Mesendoderm (in vitro differentiated cells): Measurements from ENCODE around the gene PREX1. TPM values are rescaled to one million over a fixed set of nuclear protein-coding genes. Genes with fewer than 3 reads are reported as not detected.
"Not testable (repeated sequence)": the region's sequence is repeated elsewhere in the genome, so short reads cannot be mapped to it uniquely, and the experiment has no call there.

Experiments used
- DNase-seq: peaks from one replicate; pipeline ENCODE4 v3.0.0; 2013
- H2AK5ac ChIP-seq: 2 replicates; pipeline ENCODE4 v1.6.1; 2013; ENCODE audit warnings: low read length, inconsistent platforms
- H2BK120ac ChIP-seq: 2 replicates; pipeline ENCODE4 v1.6.1; 2013; ENCODE audit warnings: low read depth, mild to moderate bottlenecking, low read length, moderate library complexity, mixed read lengths
- H2BK15ac ChIP-seq: replicated peaks from 2 replicates; pipeline ENCODE4 v1.6.1; 2013; ENCODE audit warnings: low read depth, mild to moderate bottlenecking, moderate library complexity
- H2BK5ac ChIP-seq: 2 replicates; pipeline ENCODE4 v1.6.1; 2013; ENCODE audit warnings: low read length, inconsistent platforms
- H3K18ac ChIP-seq: 2 replicates; pipeline ENCODE4 v1.6.1; 2013; ENCODE audit warnings: mild to moderate bottlenecking, low read length, mixed read lengths
- H3K23ac ChIP-seq: one replicate; pipeline ENCODE4 v1.6.1; 2013; ENCODE audit warnings: low read length
- H3K27ac ChIP-seq: 2 replicates; pipeline ENCODE4 v1.5.1; 2013; ENCODE audit warnings: low read depth, mild to moderate bottlenecking, inconsistent platforms, low read length, moderate library complexity
- H3K27me3 ChIP-seq: 2 replicates; pipeline ENCODE4 v1.6.1; 2013; ENCODE audit warnings: low read length, control low read depth, mild to moderate bottlenecking, inconsistent platforms; ENCODE audit not compliant: insufficient read depth, poor library complexity
- H3K36me3 ChIP-seq: 2 replicates; pipeline ENCODE4 v1.6.1; 2013; ENCODE audit warnings: low read length, inconsistent platforms; ENCODE audit not compliant: control insufficient read depth, insufficient read depth
- H3K4ac ChIP-seq: one replicate; pipeline ENCODE4 v1.6.1; 2013; ENCODE audit warnings: low read depth, mild to moderate bottlenecking, low read length, moderate library complexity
- H3K4me1 ChIP-seq: 2 replicates; pipeline ENCODE4 v1.6.1; 2013; ENCODE audit warnings: low read depth, low read length, inconsistent platforms; ENCODE audit not compliant: control insufficient read depth
- H3K4me2 ChIP-seq: 2 replicates; pipeline ENCODE4 v1.6.1; 2013; ENCODE audit warnings: low read length
- H3K4me3 ChIP-seq: 2 replicates; pipeline ENCODE4 v1.5.1; 2013; ENCODE audit warnings: mild to moderate bottlenecking, low read length
- H3K56ac ChIP-seq: one replicate; pipeline ENCODE4 v1.6.1; 2013; ENCODE audit warnings: low read length
- H3K79me1 ChIP-seq: 2 replicates; pipeline ENCODE4 v1.6.1; 2013; ENCODE audit warnings: low read length, inconsistent platforms
- H3K79me2 ChIP-seq: 2 replicates; pipeline ENCODE4 v1.6.1; 2013; ENCODE audit warnings: mild to moderate bottlenecking, low read length; ENCODE audit not compliant: control insufficient read depth, insufficient read depth
- H3K9ac ChIP-seq: 2 replicates; pipeline ENCODE4 v1.6.1; 2013; ENCODE audit warnings: low read length, inconsistent platforms
- H4K5ac ChIP-seq: one replicate; pipeline ENCODE4 v1.6.1; 2013; ENCODE audit warnings: low read length
- H4K8ac ChIP-seq: one replicate; pipeline ENCODE4 v1.6.1; 2013; ENCODE audit warnings: low read depth, mild to moderate bottlenecking, control low read depth, low read length, moderate library complexity
- WGBS: extraction: QIAGEN DNeasy Blood & Tissue Kit; methylation state at CpG from one replicate; pipeline ENCODE4 v1.1.7; 2013; ENCODE audit warnings: low lambda C conversion rate, missing lambda C conversion rate; ENCODE audit not compliant: insufficient coverage; ENCODE audit errors: extremely low coverage; 5-methylcytosine and 5-hydroxymethylcytosine counted together
- polyA plus RNA-seq, 2 experiments: library from polyadenylated mRNA; stranded (reverse); fragments of 200-250 nt; gene quantifications; one replicate each; pipeline ENCODE4 v1.2.3, GENCODE V29; 2013

The PREX1 gene
- polyA plus RNA-seq (2013, experiment 1 of 2) = 20.7 TPM
- polyA plus RNA-seq (2013, experiment 2 of 2) = 19.7 TPM

GRCh38 chr20:48827855-48828733, at the start of gene PREX1:
TSS of gene PREX1 (minus strand) at chr20:48827999. CDS start at chr20:48827860, 139 bp downstream.
- H3K9ac ChIP-seq = peak within 1 kb of the TSS; percentile 93
- H3K4me2 ChIP-seq = peak within 1 kb of the TSS; percentile 61
- no peak within 1 kb of the TSS for H4K8ac ChIP-seq
- peaks cover 12% of the 10 kb centered on the region for H3K4me1 ChIP-seq
- H2BK15ac ChIP-seq = no peak within 1 kb of the TSS
- peak within 1 kb of the TSS; percentile 83 for H2BK5ac ChIP-seq
- no peaks in the 10 kb centered on the region for H3K27me3 ChIP-seq
- H3K4ac ChIP-seq = peak within 1 kb of the TSS; percentile 95
- peak within 1 kb of the TSS; percentile 85 for H3K4me3 ChIP-seq
- H3K79me2 ChIP-seq = peaks cover 35% of the 10 kb centered on the region
- no CpG with 5 or more reads among the region's 128 CpGs for WGBS
- H4K5ac ChIP-seq = no peak within 1 kb of the TSS
- H3K18ac ChIP-seq = peak within 1 kb of the TSS; percentile 97
- peaks cover 12% of the 10 kb centered on the region for H3K79me1 ChIP-seq
- peak within 1 kb of the TSS; percentile 82 for H3K27ac ChIP-seq
- DNase-seq = peak; percentile 91
- H2AK5ac ChIP-seq = peak within 1 kb of the TSS; percentile 33
- peak within 1 kb of the TSS; percentile 96 for H3K56ac ChIP-seq
- peak within 1 kb of the TSS; percentile 48 for H2BK120ac ChIP-seq
- peak within 1 kb of the TSS; percentile 72 for H3K23ac ChIP-seq
- H3K36me3 ChIP-seq = peaks cover 1% of the 10 kb centered on the region

- Histone ChIP-seq H3K4ac (no peak overlapping the region), H3K23ac (no peak overlapping the region), H3K9ac (no peak overlapping the region), H3K18ac (no peak overlapping the region), H3K4me1 (peaks cover 7% of the 10 kb centered on the region), H3K79me2 (no peaks in the 10 kb centered on the region), H2BK15ac (no peak overlapping the region), H3K36me3 (no peaks in the 10 kb centered on the region), H4K5ac (no peak overlapping the region), H3K27me3 (no peaks in the 10 kb centered on the region), H2BK120ac (no peak overlapping the region), H3K4me3 (no peak overlapping the region), H3K56ac (no peak overlapping the region), H2BK5ac (no peak overlapping the region), H3K4me2 (no peak overlapping the region), H2AK5ac (no peak overlapping the region), H3K79me1 (no peaks in the 10 kb centered on the region), H4K8ac (no peak overlapping the region), H3K27ac (no peak overlapping the region)
- DNase-seq = no peak
- no CpG with 5 or more reads among the region's 2 CpGs for WGBS
These were observed 49.5 kb upstream of the PREX1 start for GRCh38 chr20:48877304-48877703.

DNA sequence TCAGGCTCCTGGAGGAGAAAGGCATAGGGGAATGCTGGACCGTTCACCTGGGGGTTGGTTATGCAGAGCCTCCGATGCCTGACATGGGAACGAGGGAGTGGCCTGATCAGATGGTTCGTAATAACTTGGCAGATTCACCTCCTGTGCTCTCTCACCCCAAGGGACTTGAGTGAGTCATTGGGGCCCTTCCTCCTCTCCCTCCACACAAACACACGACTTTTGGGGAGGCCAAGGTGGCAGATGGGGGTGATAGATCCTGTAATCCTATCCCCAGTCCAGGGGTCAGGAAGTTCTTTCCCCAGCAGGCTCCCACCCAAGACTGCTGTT, 48.1 kb upstream of the PREX1 start:
- H3K4me2 ChIP-seq = no peak overlapping the region
- H2BK15ac ChIP-seq = no peak overlapping the region
- H3K79me2 ChIP-seq = no peaks in the 10 kb centered on the region
- H3K9ac ChIP-seq = no peak overlapping the region
- peak overlapping the region; percentile 37 for H3K56ac ChIP-seq
- no CpG with 5 or more reads among the region's 5 CpGs for WGBS
- no peaks in the 10 kb centered on the region for H3K79me1 ChIP-seq
- no peak overlapping the region for H3K4me3 ChIP-seq
- H2BK120ac ChIP-seq = no peak overlapping the region
- H3K4ac ChIP-seq = no peak overlapping the region
- peaks cover 7% of the 10 kb centered on the region for H3K4me1 ChIP-seq
- no peak overlapping the region for H2AK5ac ChIP-seq
- peak overlapping the region; percentile 52 for H2BK5ac ChIP-seq
- H3K27me3 ChIP-seq = no peaks in the 10 kb centered on the region
- no peak overlapping the region for H3K23ac ChIP-seq
- DNase-seq = no peak
- no peaks in the 10 kb centered on the region for H3K36me3 ChIP-seq
- peak overlapping the region; percentile 6 for H3K18ac ChIP-seq
- no peak overlapping the region for H4K5ac ChIP-seq
- H3K27ac ChIP-seq = no peak overlapping the region
- H4K8ac ChIP-seq = no peak overlapping the region

- Histone ChIP-seq H3K9ac (no peak overlapping the region), H3K79me1 (no peaks in the 10 kb centered on the region), H3K18ac (no peak overlapping the region), H3K4me3 (no peak overlapping the region), H3K79me2 (no peaks in the 10 kb centered on the region), H2BK120ac (no peak overlapping the region), H3K4ac (no peak overlapping the region), H3K56ac (no peak overlapping the region), H2BK15ac (no peak overlapping the region), H2BK5ac (no peak overlapping the region), H3K36me3 (no peaks in the 10 kb centered on the region), H2AK5ac (peak overlapping the region; percentile 62), H3K27me3 (no peaks in the 10 kb centered on the region), H3K23ac (no peak overlapping the region), H3K27ac (no peak overlapping the region), H3K4me1 (peaks cover 7% of the 10 kb centered on the region), H4K5ac (no peak overlapping the region), H4K8ac (no peak overlapping the region), H3K4me2 (no peak overlapping the region)
- no peak for DNase-seq
- WGBS = no CpG with 5 or more reads among the region's 17 CpGs
These were observed 47.6 kb upstream of the PREX1 start for GRCh38 chr20:48875233-48875913.

GRCh38 chr20:48869442-48869841, 41.6 kb upstream of the PREX1 start:
- not testable (repeated sequence) for H3K9ac ChIP-seq, H3K4ac ChIP-seq, H3K79me1 ChIP-seq, H3K27ac ChIP-seq, H2AK5ac ChIP-seq, H3K18ac ChIP-seq, H3K4me3 ChIP-seq, H3K36me3 ChIP-seq, H3K4me1 ChIP-seq, H3K4me2 ChIP-seq, H3K23ac ChIP-seq, H3K56ac ChIP-seq, H3K27me3 ChIP-seq, H2BK15ac ChIP-seq, DNase-seq, H4K5ac ChIP-seq, H4K8ac ChIP-seq, H3K79me2 ChIP-seq, H2BK120ac ChIP-seq, H2BK5ac ChIP-seq
